DMS79 treated with DMSO at 0.1 percent for 48 hours (cell line): ENCODE results near the gene SPINT2.

ENCODE experiments used
- DNase-seq: peaks from one replicate; lab custom pipeline; 2025; lab: John Stamatoyannopoulos, UW

The SPINT2 gene

DNA sequence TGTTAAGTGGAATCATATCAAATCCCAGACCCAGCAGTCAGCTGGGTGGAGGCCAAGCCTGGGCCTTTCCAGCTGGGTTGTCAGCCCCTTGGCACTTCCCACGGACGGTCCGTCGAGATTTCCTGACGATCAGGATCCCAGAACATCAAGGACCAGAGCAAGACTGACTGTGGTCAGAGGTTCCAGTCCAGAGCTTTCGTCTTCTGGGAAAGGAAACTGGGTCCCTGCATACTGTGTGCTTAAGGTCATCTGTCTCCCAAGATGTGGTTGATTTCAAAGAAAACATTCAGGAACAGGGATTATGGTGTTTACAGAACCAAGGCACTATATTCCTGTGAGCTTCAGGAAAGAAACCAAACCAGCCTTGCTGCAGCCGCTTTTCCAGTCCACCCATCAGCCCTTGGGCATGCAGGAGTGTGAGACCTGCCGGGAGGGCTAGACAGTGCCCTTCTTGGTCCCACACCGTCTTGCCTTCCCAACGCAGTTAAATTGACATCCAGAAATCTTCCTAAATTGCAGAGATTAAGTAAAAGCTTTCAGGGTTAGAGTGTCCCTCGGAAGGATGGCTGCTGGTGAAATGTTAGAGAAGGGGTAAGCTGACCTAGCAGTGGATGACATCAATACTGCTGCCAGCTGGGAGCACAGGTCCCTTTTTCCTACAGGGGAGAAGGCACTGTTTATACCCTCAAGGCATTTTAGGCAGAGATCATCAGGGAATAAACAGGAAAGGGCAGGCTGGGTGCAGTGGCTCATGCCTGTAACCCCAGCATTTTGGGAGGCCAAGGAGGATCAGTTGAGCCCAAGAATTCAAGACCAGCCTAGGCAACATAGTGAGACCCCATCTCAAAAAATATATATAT, 34.7 kb downstream of the SPINT2 start:
- DNase-seq: no peak

DNA sequence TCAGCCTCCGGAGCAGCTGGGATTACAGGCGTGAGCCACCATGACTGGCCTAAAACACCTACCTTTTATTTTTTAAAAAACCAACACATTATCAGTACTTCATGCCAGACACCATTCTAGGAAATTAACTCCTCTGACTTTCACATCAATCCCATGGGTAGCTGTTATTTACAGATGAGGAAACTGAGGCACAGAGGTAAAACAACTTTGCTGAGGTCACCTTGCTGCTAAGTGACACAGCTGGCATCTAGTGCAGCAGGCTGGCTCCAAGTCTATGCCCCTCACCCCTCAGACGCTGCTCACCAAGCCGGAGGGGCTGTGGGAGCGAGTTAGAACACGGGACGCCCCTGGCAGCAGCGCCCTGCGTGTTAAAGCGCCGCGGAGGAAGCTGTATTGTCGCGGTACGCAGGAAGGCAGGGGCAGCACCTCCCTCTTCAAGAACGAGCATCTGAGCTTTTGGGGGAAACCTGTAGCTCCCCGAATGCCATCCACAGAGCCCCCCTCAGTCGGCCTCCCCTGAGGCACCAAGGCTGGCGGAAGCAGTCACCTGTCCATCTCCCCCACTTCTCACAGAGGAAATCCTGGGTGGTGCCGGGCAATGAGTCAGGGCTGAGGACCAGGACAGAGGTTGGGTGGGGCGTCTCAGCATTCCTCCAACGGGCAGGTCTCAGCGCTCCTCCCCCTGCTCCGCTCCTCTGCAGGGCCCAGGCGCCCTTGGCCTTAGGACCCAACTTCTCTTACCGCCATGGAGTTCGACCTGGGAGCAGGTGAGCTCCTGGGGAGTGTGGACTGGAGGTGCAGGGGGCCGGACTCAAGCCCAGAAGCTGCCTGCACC, 39.4 kb downstream of the SPINT2 start, which contains the start of gene C19orf33:
C19orf33 (plus strand) TSS at position 735 of the 835 bp plus-strand sequence; CDS start at position 746, 11 bp downstream.
- DNase-seq: no peak

DNA sequence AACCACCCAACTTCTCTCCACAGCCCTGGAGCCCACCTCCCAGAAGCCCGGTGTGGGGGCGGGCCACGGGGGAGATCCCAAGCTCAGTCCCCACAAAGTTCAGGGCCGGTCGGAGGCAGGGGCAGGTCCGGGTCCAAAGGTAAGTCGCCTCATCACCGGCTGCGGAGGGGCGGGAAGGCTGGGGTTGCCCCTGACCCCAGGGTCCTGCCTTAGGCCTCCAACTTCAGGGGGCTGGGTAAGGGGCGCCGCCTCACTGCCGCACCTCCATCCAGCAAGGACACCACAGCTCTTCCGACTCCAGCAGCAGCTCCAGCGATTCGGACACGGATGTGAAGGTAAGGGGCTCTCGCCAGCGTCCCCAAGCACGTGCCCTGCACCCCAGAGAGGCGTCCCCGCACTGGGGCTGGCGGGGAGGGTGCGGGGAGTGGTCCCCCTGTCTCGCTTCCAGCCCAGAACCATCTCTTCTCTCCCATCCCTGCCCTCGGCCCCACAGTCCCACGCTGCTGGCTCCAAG, 40.0 kb downstream of the SPINT2 start:
- no peak for DNase-seq

DNA sequence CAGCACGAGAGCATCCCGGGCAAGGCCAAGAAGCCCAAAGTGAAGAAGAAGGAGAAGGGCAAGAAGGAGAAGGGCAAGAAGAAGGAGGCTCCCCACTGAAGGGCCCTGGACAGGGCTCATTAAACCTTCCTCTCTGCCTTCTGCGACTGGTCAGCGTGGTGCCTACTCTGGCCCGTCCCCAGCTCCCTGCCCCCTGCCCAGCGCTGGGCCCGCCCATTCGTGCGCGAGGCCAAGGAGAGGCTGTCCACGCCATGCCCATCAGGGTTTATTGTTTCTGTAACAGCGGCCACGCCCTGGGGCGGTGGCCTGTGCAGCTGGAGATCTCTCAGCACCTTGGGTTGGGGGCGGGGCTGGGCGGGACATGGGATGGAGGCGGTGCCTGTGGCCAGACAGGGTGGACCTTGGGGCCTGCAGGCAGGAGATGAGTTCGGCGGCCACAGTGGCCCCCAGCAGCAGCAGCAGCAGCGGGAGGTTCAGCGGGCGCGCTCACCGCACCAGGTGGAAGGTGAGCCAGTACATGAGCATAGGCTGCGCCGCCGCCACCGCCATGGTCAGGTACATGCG, 40.6 kb downstream of the SPINT2 start:
- DNase-seq: no peak

DNA sequence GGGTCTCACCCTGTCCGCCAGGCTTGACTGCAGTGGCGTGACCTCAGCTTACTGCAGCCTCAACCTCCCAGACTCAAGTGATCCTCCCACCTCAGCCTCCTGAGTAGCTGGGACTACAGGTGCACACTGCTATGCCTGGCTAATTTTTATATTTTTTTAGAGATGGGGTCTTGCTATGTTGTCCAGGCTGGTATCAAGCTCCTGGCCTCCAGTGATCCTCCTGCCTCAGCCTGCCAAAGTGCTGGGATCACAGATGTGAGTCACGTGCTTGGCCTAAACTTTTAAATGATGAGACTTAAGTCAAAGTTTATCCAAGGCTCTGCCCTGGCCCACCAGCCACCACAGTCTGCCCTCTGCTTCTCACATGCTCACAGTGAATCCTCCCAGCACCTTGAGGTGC, 41.9 kb downstream of the SPINT2 start:
- no peak for DNase-seq

DNA sequence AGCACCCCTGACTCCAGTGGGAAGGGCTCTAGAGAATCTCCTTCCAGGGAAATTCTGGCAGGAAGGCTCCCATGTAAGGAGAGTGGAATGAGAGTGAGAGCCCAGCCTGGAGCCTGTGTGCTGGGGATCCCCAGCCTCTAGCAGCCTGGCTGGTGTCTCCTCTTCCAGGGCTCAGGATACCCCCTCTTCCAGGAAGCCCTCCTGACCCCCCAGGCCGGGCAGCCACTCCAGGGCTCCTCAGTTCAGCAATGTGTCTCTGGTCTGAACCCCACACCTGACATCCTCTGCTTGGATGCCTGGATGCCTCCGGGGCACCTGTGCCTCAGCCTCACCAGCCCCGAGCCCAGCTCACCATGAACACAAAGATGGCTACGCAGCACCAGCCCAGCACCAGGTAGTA, 42.7 kb downstream of the SPINT2 start:
- DNase-seq: no peak

DNA sequence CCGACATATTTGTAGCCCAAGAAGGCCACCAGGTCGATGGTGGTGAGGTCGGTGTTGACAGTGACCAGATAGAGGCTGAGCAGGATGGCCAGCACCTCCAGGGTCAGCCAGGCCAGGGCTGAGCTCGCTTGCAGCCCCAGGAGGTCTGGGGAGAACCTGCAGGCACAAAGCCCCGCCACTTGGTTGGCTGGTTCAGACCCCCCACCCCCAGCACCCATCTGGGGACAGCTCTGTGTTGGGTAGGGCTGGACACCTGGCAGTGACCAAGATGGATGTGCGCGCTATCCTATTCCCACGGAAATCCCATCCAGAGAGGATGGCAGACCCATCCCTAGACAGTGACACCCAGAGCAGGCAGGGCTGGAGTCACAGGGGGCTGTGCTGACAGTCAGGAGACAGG, 43.2 kb downstream of the SPINT2 start:
- no peak for DNase-seq

DNA sequence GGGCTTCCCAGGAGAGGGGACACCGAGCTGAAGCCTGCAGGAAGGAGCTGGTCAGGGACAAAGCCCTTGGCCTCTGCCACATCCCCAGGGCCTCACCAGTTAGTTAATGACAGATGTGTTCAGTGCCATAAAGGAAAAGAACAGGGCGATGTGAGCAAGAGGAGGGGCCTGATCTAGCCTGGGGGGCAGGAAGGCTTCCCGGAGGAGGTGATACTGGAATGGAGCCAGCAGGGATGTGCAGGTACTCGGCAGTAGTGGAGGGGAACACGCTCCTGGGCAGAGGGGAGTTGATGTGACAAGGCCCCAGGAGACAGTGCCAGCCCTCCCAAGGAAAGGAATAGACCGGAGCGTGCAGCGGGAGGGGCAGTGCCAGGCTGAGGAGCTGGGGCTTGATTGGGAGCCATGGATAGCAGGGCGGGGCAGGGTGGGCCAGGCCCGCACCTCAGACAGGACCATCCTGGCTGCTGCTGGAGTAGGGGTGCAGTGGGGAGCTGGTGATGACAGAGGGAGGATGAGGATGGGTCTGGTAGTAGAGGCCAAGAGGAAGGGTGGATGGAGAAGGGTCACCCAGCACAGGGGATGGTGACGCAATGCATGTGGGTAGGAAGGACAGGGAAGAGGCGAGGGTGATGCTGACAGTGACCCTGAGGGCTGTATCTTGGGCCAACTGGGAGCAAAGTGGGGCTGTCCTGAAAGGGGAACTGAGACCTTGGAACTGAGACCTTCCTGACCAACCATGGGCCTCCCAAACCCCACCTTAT, 43.8 kb downstream of the SPINT2 start:
- DNase-seq: no peak

DNA sequence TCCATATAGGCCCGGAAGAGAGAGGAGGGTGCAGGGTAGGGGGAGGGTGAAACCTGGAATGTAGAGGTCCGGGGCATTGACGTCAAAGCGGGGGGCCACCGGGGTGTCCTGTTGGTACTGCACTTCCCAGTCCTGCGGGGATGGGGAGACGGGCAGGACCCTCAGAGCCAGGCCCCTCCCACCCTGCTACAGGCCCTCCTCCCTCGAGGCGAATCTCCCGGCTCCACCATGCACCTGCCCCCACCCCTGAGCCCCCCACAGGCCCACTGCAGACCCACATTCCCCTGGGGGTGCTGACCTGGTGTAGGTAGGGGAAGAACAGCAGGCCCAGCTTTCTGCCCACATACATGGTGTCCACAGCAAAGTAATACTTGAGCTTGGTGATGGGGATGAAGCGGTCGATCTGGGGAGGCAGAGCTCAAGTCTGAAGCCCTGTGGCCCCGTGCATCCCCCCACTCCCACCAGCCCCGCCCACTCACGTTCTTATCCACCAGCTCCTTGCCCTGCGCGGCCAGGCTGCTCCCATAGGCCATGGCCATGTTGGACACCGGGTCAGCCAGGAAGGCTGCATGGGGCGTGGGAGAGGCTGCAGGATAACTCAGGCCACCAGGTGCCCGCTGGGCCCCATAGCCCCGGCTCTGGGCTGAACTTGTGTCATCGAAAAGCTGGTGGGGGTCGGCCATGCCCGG, 44.7 kb downstream of the SPINT2 start:
- DNase-seq: no peak

DNA sequence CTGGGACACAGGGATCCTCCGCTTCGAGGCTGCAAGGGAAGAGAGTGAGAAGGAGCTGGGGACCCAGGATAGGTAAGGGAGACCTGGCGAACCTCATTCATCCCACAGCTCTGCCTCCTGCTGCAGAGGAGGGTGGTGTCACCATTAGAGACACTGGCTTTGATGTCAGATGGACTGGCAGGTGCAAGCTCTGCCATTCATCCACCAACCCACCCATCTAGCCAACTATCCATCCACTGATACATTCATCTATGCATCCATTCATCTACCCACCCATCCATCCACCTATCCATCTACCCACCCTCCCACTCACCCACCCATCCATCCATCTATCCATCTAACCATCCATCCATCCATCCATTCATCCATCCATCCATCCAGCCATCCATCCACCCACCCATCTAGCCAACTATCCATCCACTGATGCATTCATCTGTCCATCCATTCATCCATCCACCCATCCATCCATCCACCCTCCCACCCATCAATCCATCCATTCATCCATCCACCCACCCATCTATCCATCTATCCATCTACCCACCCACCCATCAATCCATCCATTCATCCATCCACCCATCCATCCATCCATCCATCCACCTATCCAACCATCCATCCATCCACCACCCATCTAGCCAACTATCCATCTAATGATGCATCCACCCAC, 45.4 kb downstream of the SPINT2 start:
- DNase-seq: no peak

DNA sequence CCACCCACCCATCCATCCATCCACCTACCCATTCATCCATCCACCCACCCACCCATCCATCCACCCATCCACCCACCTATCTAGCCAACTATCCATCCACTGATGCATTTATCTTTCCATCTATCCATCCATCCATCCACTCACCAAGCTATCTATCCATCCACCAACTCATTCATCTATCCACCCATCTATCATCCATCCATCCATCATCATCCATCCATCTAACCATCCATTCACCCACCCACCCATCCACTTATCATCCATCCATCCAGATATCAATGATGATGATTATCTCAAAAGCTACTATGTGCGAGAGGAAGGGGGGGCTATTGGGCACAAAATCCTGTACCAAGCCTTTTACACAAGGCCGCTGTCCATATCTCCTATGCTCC, 45.9 kb downstream of the SPINT2 start:
- DNase-seq: no peak

DNA sequence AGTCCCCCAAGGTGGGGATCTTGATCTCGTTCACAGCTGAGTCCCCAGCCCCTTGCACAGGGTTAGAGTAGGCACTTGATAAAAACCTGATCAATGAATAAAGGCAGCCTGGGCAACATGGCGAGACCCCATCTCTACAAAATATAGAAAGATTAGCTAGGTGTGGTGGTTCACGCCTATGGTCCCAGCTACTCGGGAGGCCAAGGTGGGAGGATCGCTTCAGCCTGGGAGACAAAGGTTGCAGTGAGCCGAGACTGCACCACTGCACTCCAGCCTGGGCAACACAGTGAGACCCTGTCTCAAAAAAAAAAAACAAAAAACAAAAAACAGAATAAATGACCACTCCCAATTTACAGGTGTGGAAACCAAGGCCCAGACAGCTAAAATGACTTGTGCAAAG, 46.6 kb downstream of the SPINT2 start:
- DNase-seq: no peak

DNA sequence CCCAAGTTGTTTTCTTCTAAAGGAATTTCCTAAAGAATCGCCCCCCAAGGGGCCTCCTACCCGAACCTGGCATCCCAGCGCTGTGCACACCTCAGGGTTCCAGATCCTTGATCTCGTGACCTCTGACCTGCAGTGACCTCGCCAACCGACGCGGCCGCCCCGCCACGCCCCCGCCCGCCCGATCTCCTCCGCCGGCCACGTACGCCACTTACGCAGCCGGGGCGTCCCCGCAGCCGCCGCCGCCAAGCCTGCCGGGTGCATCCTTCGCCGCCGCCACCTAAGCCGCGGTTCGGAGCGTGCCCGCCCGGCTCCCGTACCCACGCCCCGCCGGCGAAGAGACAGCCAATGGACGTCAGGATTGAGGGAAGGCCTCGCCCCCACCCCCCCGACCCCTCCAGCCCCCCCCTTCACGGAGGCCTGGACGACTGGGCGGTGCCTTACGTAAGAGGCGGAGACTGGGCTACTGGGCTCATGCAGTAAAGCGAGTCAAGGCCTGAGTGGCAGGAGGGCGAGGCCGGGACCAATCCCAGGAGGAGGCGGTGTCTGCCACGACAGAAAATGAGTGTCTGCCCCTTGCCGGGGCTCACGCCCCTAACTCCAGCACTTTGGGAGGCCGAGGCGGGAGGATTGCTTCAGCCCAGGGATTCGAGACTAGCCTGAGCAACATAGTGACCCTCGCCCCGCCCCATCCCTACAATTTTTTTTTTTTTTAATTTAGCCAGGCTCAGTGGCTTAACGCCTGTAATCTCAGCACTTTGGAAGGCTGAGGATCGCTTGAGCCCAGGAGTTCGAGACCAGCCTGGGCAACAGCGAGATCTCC, 51.5 kb downstream of the SPINT2 start, which contains the start of gene YIF1B:
YIF1B (minus strand) TSS at position 291 of the 820 bp plus-strand sequence; CDS start at position 261, 30 bp downstream.
- peak; percentile 93 for DNase-seq

DNA sequence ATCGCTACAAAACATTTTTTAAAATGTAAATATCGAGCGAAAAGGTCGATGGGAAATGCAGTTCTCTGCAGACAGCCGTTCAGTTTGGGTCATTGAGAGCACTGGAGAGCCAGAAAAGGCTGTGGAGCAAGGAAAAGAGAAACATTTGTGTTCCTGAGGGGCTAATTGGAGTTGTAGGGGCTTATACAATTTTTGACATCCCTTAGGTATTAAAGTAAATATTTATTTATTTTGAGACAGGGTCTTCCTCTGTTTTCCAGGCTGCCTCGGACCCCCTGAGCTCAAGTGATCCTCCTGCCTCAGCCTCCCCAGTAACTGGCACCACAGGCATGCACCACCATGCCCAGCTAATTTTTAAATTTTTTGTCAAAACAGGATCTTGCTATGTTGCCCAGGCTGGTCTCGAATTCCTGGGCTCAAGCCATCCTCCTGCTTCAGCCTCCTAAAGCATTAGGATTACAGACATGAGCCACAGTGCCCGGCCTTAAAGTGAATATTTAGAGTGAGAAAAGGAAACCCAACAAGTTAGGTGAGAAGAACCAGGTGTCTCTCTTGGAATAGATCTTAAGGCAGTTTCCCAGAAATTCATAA, 52.2 kb downstream of the SPINT2 start:
- peak; percentile 45 for DNase-seq

DNA sequence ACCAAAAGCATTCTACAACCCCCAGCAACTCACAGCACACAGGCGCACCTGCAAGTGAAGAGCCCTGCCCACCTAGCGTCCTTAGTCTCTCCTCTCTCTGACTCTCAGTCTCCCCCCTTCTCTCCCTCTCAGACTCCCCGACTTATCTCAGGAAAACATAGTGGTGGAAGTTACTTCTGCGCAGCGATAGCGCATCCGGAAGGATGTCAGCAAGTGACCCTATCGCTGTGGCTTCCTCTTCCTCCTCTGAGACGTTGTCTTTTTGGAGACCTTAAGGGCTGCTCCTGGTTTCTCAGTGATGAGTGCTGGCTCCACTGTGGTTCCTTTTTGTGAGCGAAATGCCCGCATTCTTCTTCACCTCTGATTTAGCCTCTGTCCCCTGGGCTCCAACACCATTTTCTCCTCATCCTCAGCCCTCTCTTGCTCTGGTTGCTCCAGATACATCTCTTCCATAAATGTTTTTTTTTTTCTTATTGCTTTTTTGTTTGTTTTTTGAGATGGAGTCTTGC, 52.8 kb downstream of the SPINT2 start:
- no peak for DNase-seq

DNA sequence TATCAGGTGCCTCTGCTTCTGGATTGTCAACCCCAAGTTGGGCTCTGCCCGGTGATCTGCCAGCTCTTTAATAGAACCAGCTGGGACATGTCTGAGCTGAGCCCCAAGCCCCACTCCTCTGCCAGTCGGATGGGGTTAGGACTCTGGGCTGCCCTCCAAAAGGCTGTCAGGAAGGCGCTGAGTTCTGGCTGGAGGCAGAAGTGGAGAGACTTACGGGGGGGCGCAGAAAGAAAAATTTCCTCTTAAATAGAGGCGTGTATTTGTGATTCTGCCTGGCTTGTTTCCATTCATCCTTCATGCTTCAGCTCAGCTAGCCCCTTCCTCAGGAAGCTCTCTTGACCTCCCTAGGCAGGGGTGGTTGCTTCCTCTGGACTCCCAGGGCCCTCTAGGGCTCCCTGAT, 54.3 kb downstream of the SPINT2 start:
- DNase-seq: peak; percentile 7

DNA sequence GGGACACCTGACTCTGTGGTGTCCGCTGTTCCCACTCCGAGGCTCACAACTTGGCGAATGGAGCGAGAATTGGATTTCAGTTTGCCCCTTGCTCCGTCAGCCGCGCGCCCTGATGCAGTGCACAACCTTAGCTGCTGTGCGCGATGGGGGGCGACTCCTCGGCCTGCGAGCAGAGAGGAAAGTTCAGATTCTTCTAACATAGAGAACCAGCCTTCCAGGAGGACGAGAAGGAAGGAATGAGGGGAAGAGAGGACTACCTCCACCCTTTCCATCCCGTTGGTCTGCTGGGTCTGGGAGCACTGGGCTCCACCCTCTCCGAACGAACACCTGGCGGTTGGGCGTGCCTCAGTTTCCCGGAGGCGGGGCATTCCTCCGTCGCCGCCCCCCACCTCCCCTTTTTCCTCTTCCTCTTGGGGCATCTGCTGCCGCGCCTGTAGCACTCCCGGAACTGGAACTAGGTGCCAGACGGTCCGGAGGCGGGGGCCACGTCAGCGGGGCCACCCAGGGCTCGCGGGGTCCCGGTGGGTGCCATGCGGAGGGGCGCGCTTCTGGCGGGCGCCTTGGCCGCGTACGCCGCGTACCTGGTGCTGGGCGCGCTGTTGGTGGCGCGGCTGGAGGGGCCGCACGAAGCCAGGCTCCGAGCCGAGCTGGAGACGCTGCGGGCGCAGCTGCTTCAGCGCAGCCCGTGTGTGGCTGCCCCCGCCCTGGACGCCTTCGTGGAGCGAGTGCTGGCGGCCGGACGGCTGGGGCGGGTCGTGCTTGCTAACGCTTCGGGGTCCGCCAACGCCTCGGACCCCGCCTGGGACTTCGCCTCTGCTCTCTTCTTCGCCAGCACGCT, 55.3 kb downstream of the SPINT2 start, which contains the start of gene KCNK6:
KCNK6 (plus strand) TSS at position 425 of the 838 bp plus-strand sequence; CDS start at position 531, 106 bp downstream.
- DNase-seq: peak; percentile 20

DNA sequence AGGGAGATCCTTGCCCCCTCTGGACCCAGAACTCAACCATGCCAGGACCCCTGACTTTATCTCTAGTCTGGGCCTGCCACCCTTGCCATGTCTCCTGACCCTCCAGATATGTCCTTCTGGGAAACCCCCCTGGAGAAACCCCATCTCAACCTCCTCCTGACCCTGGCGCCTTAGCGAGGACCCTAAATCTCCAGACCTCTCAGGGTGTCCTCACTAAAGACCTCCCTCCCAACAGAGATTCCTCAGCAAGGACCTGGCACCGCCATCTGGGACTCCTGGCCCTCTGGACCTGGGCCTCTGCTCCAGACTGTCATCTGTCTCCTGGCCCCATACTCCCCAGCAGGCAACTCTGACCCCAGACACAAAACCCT, 56.6 kb downstream of the SPINT2 start:
- DNase-seq: no peak
